MM.1S (cell line): ENCODE data around the gene RASAL1.

Experiments
- DNase-seq: peaks from one replicate; pipeline ENCODE4 v3.0.0-alpha.2; 2015
- H2AFZ ChIP-seq: fragments of 300-600 bp; sonication (generic); 2 replicates; pipeline ENCODE4 v1.6.0; 2016; ENCODE audit warnings: antibody characterized with exemption, low read length
- H3F3A ChIP-seq: fragments of 300-600 bp; sonication (generic); 2 replicates; pipeline ENCODE4 v1.6.1; 2016; ENCODE audit warnings: mild to moderate bottlenecking, antibody characterized with exemption, low read length, moderate library complexity, mixed read lengths; ENCODE audit not compliant: insufficient read depth
- H3K27ac ChIP-seq: fragments of 300-600 bp; sonication (generic); 2 replicates; pipeline ENCODE4 v1.5.1; 2016; ENCODE audit warnings: mild to moderate bottlenecking, low read length
- H3K27me3 ChIP-seq: fragments of 300-600 bp; sonication (generic); replicated peaks from 2 replicates; pipeline ENCODE4 v1.6.0; 2016; ENCODE audit warnings: low read length; ENCODE audit not compliant: insufficient read depth
- H3K36me3 ChIP-seq: fragments of 300-600 bp; sonication (generic); replicated peaks from 2 replicates; pipeline ENCODE4 v1.6.1; 2016; ENCODE audit warnings: mild to moderate bottlenecking, low read length, mixed read lengths; ENCODE audit not compliant: insufficient read depth
- H3K4me1 ChIP-seq: fragments of 300-600 bp; sonication (generic); 2 replicates; pipeline ENCODE4 v1.6.1; 2016; ENCODE audit warnings: low read length, mixed read lengths
- H3K4me2 ChIP-seq: fragments of 300-600 bp; sonication (generic); 2 replicates; pipeline ENCODE4 v1.6.0; 2016; ENCODE audit warnings: low read depth, low read length
- H3K4me3 ChIP-seq: fragments of 300-600 bp; sonication (generic); 2 replicates; pipeline ENCODE4 v1.5.1; 2016; ENCODE audit warnings: low read length, mixed read lengths
- H3K79me2 ChIP-seq: fragments of 300-600 bp; sonication (generic); 2 replicates; pipeline ENCODE4 v1.6.1; 2016; ENCODE audit warnings: mixed run types, low read length, mixed read lengths
- H3K9ac ChIP-seq: fragments of 300-600 bp; sonication (generic); 2 replicates; pipeline ENCODE4 v1.6.1; 2016; ENCODE audit warnings: low read length, mixed read lengths
- H3K9me2 ChIP-seq: fragments of 300-600 bp; sonication (generic); replicated peaks from 2 replicates; pipeline ENCODE4 v1.6.1; 2016; ENCODE audit warnings: mild to moderate bottlenecking, low read length, mixed read lengths; ENCODE audit not compliant: insufficient read depth
- H3K9me3 ChIP-seq: fragments of 300-600 bp; sonication (generic); replicated peaks from 2 replicates; pipeline ENCODE4 v1.6.1; 2016; ENCODE audit warnings: mild to moderate bottlenecking, low read length, mixed read lengths; ENCODE audit not compliant: insufficient read depth
- H4K20me1 ChIP-seq: fragments of 300-600 bp; sonication (generic); 2 replicates; pipeline ENCODE4 v1.6.1; 2016; ENCODE audit warnings: mild to moderate bottlenecking, low read length, moderate library complexity, mixed read lengths; ENCODE audit not compliant: insufficient read depth
- CTCF ChIP-seq: fragments of 300-600 bp; sonication (generic); IDR thresholded peaks from 2 replicates; pipeline ENCODE4 v1.5.1; 2016; ENCODE audit warnings: antibody characterized with exemption, low read length, mixed read lengths
- EZH2 ChIP-seq: fragments of 300-600 bp; sonication (generic); optimal IDR thresholded peaks from 2 replicates; pipeline ENCODE3; 2017; ENCODE audit warnings: low read depth, mild to moderate bottlenecking, antibody characterized with exemption, low read length, mixed read lengths
- EZH2phosphoT487 ChIP-seq: fragments of 300-600 bp; sonication (generic); IDR thresholded peaks from 2 replicates; pipeline ENCODE4 v1.6.1; 2018; ENCODE audit warnings: antibody characterized with exemption, low read length

Gene RASAL1

DNA sequence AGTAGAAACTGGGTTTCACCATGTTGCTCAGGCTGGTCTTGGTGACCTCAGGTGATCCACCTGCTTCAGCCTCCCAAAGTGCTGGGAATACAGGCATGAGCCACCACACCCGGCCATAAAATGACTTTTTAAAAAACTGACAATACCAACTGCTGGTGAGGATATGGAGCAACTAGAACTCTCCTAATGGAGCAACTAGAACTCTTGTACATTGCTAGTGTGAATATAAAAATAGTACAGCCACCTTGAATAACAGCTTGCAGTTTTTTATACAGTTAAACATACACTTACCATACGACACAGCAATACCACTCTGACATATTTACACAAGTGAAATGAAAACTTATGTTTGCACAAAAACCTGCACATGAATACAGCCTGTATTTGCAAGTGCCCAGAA, 11.4 kb upstream of the RASAL1 start:
- no peaks in the 10 kb centered on the region for H3K9me3 ChIP-seq
- no peaks in the 10 kb centered on the region for H3F3A ChIP-seq

DNA sequence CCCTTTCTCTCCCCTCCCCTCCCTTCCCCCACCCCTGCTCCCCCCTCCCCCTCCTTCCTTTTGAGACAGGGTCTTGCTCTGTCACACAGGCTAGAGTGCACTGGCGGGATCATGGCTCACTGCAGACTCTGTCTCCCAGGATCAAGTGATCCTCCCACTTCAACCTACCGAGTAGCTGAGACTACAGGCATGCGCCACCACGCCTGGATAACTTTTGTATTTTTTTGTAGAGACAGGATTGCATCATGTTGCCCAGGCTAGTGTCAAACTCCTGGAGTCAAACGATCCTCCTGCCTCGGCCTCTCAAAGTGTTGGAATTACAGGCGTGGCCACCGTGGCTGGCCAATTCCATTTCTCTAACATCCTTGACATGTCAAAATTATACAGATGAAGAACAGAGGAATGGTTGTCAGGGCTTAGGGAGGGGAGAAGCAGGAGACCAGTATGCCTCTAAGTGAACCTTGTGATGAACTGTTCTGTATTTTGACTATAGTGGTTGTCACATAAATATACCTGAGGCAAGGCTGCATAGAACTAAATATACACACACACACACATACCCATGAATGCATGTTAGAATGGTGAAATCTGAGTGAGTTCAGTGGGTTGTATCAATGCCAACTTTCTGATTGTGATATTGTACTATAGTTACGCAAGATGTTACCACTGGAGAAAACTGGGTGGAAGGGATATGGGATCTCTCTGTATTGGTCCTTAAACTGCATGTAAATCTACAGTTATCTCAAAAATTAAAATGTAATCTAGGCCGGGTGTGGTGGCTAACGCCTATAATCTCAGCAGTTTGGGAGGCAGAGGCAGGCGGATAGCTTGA, 10.4 kb upstream of the RASAL1 start:
- Histone ChIP-seq H3K9me3 (no peaks in the 10 kb centered on the region), H3K4me3 (no peak overlapping the region), H3K79me2 (no peaks in the 10 kb centered on the region), H3K27me3 (no peaks in the 10 kb centered on the region), H3K9me2 (no peaks in the 10 kb centered on the region), H3K4me2 (no peak overlapping the region), H3K4me1 (no peaks in the 10 kb centered on the region), H3F3A (no peaks in the 10 kb centered on the region), H3K36me3 (no peaks in the 10 kb centered on the region), H4K20me1 (no peaks in the 10 kb centered on the region), H3K27ac (no peak overlapping the region), H2AFZ (no peak overlapping the region), H3K9ac (no peak overlapping the region)
- DNase-seq = no peak
- TF ChIP-seq EZH2phosphoT487 = no peak
- no peak for TF ChIP-seq CTCF
- no peak for TF ChIP-seq EZH2

More for the DNA sequence above, 11.4 kb upstream of the RASAL1 start:
- no peak for DNase-seq
- Histone ChIP-seq H3K27ac (no peak overlapping the region), H3K27me3 (no peaks in the 10 kb centered on the region; the same call in 1 of the 2 replicates), H3K9ac (no peak overlapping the region), H3K4me2 (no peak overlapping the region), H3K4me1 (no peaks in the 10 kb centered on the region), H4K20me1 (no peaks in the 10 kb centered on the region), H3K4me3 (no peak overlapping the region), H3K9me2 (no peaks in the 10 kb centered on the region), H2AFZ (no peak overlapping the region), H3K79me2 (no peaks in the 10 kb centered on the region), H3K36me3 (no peaks in the 10 kb centered on the region)
- no peak for TF ChIP-seq CTCF
- TF ChIP-seq EZH2phosphoT487 = no peak
- no peak for TF ChIP-seq EZH2

- Histone ChIP-seq H2AFZ (no peak overlapping the region), H3K9me2 (no peaks in the 10 kb centered on the region), H3K27me3 (no peaks in the 10 kb centered on the region), H3K27ac (no peak overlapping the region), H3K4me1 (no peaks in the 10 kb centered on the region), H3F3A (no peaks in the 10 kb centered on the region), H3K4me2 (no peak overlapping the region), H3K36me3 (no peaks in the 10 kb centered on the region), H3K79me2 (no peaks in the 10 kb centered on the region), H3K4me3 (no peak overlapping the region), H4K20me1 (no peaks in the 10 kb centered on the region), H3K9ac (no peak overlapping the region), H3K9me3 (no peaks in the 10 kb centered on the region)
- no peak for DNase-seq
- no peak for TF ChIP-seq EZH2phosphoT487
- TF ChIP-seq EZH2 = no peak
- TF ChIP-seq CTCF = no peak
Observed at GRCh38 chr12:113144806-113145205, 9.2 kb upstream of the RASAL1 start.
